ENCODE measurements around the gene IL17RE.

DNA sequence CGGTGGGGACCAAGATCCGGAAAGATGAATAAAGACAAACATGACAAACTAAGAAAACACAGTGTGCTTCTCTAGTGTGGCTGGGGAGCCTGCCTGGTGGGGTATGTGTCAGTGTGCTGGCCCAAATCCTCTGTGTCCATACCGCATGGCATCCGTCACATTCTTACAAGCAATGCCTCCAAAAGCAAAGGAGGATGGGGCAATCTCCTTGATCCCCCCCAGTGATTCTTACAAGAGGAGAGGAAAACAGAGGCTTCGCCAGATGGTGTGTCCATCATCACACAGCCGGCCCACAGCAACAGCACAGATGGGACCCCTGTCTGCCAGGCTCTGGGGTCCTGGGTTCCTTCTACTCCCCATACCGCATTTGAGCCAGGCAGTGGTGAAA, 13.7 kb downstream of the IL17RE start:
- TF ChIP-seq, protein P1, sequence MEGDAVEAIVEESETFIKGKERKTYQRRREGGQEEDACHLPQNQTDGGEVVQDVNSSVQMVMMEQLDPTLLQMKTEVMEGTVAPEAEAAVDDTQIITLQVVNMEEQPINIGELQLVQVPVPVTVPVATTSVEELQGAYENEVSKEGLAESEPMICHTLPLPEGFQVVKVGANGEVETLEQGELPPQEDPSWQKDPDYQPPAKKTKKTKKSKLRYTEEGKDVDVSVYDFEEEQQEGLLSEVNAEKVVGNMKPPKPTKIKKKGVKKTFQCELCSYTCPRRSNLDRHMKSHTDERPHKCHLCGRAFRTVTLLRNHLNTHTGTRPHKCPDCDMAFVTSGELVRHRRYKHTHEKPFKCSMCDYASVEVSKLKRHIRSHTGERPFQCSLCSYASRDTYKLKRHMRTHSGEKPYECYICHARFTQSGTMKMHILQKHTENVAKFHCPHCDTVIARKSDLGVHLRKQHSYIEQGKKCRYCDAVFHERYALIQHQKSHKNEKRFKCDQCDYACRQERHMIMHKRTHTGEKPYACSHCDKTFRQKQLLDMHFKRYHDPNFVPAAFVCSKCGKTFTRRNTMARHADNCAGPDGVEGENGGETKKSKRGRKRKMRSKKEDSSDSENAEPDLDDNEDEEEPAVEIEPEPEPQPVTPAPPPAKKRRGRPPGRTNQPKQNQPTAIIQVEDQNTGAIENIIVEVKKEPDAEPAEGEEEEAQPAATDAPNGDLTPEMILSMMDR (conservative IDR thresholded peaks at IDR 0.05; ENCODE audit: low read depth in 2 of 2) = no peak
- TF ChIP-seq, protein P2, sequence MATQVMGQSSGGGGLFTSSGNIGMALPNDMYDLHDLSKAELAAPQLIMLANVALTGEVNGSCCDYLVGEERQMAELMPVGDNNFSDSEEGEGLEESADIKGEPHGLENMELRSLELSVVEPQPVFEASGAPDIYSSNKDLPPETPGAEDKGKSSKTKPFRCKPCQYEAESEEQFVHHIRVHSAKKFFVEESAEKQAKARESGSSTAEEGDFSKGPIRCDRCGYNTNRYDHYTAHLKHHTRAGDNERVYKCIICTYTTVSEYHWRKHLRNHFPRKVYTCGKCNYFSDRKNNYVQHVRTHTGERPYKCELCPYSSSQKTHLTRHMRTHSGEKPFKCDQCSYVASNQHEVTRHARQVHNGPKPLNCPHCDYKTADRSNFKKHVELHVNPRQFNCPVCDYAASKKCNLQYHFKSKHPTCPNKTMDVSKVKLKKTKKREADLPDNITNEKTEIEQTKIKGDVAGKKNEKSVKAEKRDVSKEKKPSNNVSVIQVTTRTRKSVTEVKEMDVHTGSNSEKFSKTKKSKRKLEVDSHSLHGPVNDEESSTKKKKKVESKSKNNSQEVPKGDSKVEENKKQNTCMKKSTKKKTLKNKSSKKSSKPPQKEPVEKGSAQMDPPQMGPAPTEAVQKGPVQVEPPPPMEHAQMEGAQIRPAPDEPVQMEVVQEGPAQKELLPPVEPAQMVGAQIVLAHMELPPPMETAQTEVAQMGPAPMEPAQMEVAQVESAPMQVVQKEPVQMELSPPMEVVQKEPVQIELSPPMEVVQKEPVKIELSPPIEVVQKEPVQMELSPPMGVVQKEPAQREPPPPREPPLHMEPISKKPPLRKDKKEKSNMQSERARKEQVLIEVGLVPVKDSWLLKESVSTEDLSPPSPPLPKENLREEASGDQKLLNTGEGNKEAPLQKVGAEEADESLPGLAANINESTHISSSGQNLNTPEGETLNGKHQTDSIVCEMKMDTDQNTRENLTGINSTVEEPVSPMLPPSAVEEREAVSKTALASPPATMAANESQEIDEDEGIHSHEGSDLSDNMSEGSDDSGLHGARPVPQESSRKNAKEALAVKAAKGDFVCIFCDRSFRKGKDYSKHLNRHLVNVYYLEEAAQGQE (IDR thresholded peaks at IDR 0.05; ENCODE audit: unreplicated experiment) = no peak
- no peak for TF ChIP-seq POLR2AphosphoS5 (IDR thresholded peaks at IDR 0.05; ENCODE audit: low read depth)
- TF ChIP-seq ZNF114 (CRISPR knock-in tag; IDR thresholded peaks at IDR 0.05) = no peak
- no peak for TF ChIP-seq EZH2phosphoT487 (IDR thresholded peaks at IDR 0.05; ENCODE audit: unreplicated experiment)
- TF ChIP-seq EZH2 (IDR thresholded peaks at IDR 0.05; ENCODE audit: low read depth, unreplicated experiment) = no peak
- TF ChIP-seq, protein P3, sequence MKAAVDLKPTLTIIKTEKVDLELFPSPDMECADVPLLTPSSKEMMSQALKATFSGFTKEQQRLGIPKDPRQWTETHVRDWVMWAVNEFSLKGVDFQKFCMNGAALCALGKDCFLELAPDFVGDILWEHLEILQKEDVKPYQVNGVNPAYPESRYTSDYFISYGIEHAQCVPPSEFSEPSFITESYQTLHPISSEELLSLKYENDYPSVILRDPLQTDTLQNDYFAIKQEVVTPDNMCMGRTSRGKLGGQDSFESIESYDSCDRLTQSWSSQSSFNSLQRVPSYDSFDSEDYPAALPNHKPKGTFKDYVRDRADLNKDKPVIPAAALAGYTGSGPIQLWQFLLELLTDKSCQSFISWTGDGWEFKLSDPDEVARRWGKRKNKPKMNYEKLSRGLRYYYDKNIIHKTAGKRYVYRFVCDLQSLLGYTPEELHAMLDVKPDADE (IDR thresholded peaks at IDR 0.05) = no peak
